Suppressor macrophage treated with lipopolysaccharide for 1 hour (primary cell): ENCODE data around the gene MVK.
"Not testable (repeated sequence)": the region's sequence is repeated elsewhere in the genome, so short reads cannot be mapped to it uniquely, and the experiment has no call there.

Source experiments
- DNase-seq, 3 donors: peaks; one replicate each; pipeline ENCODE4 v3.0.0-alpha.2; 2020 to 2022

MVK gene

GRCh38 chr12:109592195-109592904, 18.8 kb downstream of the MVK start:
- DNase-seq, result no peak

GRCh38 chr12:109592905-109593272, 19.3 kb downstream of the MVK start:
- DNase-seq, result no peak

GRCh38 chr12:109594556-109595317, 21.1 kb downstream of the MVK start:
- DNase-seq, result no peak

GRCh38 chr12:109595321-109595902, 21.8 kb downstream of the MVK start:
- DNase-seq, result peak; percentile 5 to 27 (median 14)

GRCh38 chr12:109596418-109597244, 23.0 kb downstream of the MVK start:
- no peak for DNase-seq

GRCh38 chr12:109597414-109597794, 23.8 kb downstream of the MVK start:
- DNase-seq, result no peak

- peak; percentile 74 to 85 (median 81) for DNase-seq
These were observed 24.3 kb downstream of the MVK start for GRCh38 chr12:109597795-109598427.

- DNase-seq, result no peak
These were observed 24.8 kb downstream of the MVK start for GRCh38 chr12:109598428-109598854.

GRCh38 chr12:109599087-109599486, 25.5 kb downstream of the MVK start:
- DNase-seq, result no peak

- no peak for DNase-seq
These were observed 26.9 kb downstream of the MVK start for GRCh38 chr12:109600481-109600880.

- DNase-seq, result no peak
These were observed 27.4 kb downstream of the MVK start for GRCh38 chr12:109600995-109601394.

- no peak for DNase-seq
These were observed 28.0 kb downstream of the MVK start for GRCh38 chr12:109601557-109601956.

- DNase-seq, result not testable (repeated sequence)
These were observed 28.5 kb downstream of the MVK start for GRCh38 chr12:109602132-109602531.

- DNase-seq, result no peak
These were observed 30.6 kb downstream of the MVK start for GRCh38 chr12:109604132-109604585.

GRCh38 chr12:109605016-109605415, 31.4 kb downstream of the MVK start:
- no peak for DNase-seq

- DNase-seq, result no peak
These were observed 32.1 kb downstream of the MVK start for GRCh38 chr12:109605599-109606228.

GRCh38 chr12:109606320-109607028, 32.9 kb downstream of the MVK start:
- DNase-seq, result no peak

GRCh38 chr12:109607618-109608017, 34.0 kb downstream of the MVK start:
- no peak for DNase-seq

- DNase-seq, result no peak
These were observed 34.7 kb downstream of the MVK start for GRCh38 chr12:109608270-109608669.

- no peak for DNase-seq
These were observed 35.2 kb downstream of the MVK start for GRCh38 chr12:109608793-109609192.

- no peak for DNase-seq
These were observed 35.7 kb downstream of the MVK start for GRCh38 chr12:109609342-109609741.
